GM21529 (cell line): ENCODE results near the gene GSDMA.
"Not testable (repeated sequence)": the region's sequence is repeated elsewhere in the genome, so short reads cannot be mapped to it uniquely, and the experiment has no call there.

Source experiments
- ATAC-seq: cut with Tn5 transposase; IDR thresholded peaks from one replicate; pipeline ENCODE4 v1.9.1; 2021; ENCODE audit not compliant: unreplicated experiment

The GSDMA gene

GRCh38 chr17:39929646-39930407 lies 33.0 kb upstream of the GSDMA start:
- ATAC-seq: no peak

- no peak for ATAC-seq
These were observed 28.9 kb upstream of the GSDMA start for GRCh38 chr17:39933912-39934311.

DNA sequence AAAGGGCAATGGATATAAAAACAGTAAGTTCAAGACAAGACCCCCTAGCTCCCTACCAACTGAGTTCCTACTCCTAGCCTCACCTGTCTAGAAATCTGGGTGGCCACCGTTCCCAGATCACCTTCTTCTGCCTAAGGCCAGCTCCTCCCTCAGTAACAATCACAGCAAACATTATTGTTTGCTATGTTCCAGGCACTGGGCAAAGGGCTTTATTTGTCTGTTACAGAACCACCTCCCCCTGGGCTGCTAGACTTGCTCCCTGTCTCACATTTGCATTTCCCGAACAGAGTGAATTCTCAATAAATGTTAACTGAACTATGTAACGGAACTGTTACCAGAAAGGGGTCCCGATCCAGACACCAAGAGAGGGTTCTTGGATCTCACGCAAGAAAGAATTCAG lies 28.5 kb upstream of the GSDMA start:
- ATAC-seq: no peak

DNA sequence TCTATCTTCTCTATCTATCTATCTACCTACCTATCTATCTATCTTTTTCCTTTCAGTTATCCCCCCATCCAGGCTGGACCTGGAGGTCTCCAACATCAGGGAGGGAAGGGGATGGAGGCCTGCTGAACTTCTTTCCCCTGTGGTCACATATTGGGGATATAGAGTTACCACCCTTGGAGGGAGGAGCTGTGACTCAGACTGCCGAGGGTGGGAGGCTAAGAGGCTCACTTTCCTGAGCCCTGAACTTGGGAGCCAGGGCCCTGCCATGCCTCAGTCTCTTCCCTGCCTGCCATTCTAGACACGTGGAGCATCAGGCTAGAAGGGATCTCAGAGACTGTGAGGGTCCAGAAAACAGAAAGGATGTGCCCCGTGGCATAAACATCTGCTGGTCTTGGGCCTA lies 26.9 kb upstream of the GSDMA start:
- no peak for ATAC-seq

DNA sequence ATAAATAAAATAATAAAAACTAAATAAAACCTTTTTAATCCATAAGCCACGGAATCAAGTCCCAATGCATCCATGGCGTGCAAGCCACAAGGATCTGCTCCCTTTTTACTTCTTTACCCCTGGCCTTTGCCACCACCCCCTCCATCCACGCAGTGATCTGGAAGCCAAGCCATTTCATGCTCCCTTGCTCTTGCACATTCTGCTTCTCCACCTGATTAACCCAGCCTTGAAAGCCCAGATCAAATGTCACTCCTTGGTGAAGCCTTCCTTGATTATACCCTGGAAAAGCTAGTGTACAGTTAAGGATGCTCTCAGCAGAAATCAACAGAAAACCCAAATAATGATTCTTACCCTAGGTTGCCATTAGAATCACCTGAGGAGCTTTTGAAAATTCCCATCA lies 25.4 kb upstream of the GSDMA start:
- ATAC-seq: no peak

GRCh38 chr17:39938140-39938869 lies 24.5 kb upstream of the GSDMA start:
- ATAC-seq: no peak

DNA sequence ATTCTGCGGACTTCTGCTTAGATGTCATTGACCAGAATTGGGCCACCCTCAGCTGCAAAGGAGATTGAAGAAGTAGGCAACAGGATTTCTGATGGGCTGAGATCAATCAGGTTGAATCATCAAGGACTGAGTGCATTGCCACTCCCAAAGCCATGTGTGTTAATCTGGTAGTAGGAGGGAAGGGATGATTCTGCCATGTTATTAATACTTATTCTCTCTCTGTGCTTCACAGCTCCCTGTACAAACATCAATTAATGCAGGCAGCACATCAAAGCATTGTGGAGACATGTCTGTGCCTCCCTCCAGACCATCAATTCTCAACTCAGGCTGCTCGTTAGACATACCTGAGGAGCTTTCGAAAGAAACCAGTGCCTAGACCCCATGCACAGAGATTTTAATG lies 23.7 kb upstream of the GSDMA start:
- no peak for ATAC-seq

DNA sequence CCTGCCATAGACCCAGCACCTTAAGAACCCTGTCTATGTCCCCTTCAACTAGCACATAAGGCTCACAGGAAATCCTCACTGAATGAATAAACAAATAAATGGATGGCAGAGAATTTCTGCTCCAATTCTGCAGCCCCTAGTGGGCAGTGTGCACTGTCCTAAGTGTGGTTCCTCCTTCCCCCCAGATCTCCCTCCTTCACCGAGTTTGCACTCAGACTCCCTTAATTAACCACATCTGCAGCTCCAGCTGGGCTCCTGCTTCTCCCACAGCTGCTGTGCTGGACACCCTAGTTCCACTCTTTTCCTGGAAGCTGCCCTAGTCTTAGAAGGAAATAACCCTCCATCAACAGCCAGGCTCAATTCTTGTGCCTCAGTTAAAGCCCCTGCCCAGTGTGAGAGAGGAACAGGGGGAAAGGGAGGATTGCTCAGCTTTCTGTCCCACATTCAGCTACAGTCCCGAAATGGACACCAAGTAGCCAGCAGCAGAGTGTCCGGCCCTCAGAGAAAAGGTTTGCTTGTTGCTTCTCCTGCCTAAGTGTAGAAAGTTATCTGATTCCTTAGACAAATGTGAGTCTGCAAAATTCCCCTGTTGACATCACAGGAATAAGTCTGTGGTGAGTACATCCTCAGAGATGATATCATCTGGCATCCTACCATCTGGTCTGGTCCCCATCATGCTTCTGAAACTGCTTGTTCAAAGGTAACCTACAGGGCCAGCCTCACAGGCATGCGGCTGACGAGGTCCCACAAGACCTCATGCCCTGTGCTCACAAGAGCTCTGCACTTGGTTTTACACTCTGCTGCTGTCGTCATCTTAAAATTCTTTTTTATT lies 23.0 kb upstream of the GSDMA start:
- ATAC-seq: no peak

GRCh38 chr17:39943702-39944392 lies 19.0 kb upstream of the GSDMA start:
- ATAC-seq: no peak

GRCh38 chr17:39944393-39944711 lies 18.5 kb upstream of the GSDMA start:
- ATAC-seq: no peak

DNA sequence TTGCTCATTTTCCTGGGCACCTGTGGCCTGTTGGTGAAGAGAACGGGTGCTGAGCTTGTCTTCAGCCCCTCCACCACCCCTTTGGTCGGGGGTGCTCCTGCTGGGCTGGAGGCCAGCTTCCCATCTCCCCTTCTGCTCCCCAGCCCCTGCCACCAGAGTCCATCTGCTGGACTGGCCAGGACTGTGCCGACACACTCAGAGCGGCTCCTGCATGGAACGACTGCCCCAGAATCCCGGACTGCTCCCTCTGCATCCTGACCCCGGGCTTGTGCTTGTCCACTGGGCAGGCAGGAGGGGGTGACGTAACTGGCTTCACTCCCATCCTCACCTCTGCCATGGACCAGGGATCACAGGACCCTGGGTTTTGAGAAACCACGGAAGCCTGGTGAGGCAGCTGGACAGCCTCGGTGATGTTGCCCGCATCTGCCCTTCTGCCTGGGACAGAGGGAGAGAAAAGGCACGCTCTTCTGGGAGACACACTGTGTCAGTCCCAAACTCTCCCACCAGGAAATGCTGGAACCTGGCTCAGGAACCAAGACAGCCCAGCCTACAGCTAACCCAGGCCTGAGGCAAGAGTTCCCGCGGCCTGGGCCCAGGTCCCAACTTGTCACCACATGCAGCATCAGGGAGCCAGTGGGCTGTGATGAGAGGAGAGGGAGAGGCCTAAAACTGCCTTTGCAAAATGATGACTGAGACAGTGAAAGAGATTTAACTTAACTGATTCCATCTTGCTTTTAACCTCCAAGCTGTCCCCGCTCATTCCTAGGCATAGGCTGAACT lies 16.1 kb upstream of the GSDMA start:
- ATAC-seq: no peak

GRCh38 chr17:39948489-39948828 lies 14.3 kb upstream of the GSDMA start:
- not testable (repeated sequence) for ATAC-seq

- ATAC-seq: no peak
These were observed 13.8 kb upstream of the GSDMA start for GRCh38 chr17:39949028-39949427.

DNA sequence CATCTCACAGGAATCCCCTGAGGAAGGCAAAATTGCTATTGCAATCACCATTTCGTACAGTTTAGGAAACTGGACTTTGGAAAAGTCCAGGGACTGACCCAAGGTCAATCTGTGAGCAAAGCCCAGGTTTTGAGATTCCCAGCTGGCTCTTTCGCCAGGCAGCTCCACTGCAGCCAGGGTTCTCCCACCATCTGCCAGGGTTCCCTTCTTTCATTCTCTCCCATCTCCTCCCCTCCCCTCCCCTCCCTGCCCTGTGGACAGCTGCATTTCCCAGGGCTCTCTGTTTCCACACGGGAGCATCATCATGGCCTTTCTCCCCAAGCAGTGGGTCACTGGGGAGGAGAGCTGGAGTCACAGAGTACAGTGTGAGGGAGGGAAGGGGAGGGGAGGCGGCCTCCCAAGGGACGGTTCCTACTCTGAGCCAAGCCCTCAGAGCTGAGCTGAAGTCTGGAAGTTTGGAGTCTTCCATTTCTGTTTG lies 11.9 kb upstream of the GSDMA start:
- no peak for ATAC-seq

- no peak for ATAC-seq
These were observed 10.7 kb upstream of the GSDMA start for GRCh38 chr17:39951924-39952679.

GRCh38 chr17:39952680-39953470 lies 9.9 kb upstream of the GSDMA start:
- ATAC-seq: peak; percentile 76

- no peak for ATAC-seq
These were observed 9.3 kb upstream of the GSDMA start for GRCh38 chr17:39953471-39953888.

DNA sequence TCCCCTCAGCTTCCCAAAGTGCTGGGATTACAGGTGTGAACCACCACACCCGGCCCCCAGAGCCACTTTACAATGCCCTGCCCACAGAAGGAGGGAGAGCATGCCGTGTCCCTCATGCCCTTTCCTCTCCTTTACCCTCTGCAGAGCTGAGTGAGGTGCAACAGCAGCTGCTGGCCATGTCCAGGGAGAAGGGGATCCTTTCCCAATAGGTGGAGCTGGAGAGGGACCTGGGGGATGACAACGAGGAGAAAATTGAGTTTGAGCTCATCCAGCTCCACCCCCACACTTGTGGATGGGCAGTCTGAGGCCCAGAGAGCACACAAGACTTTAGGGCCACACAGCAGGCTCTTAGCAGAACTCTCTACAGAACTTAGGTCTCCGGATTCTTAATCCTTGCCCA lies 7.9 kb upstream of the GSDMA start:
- ATAC-seq: no peak

DNA sequence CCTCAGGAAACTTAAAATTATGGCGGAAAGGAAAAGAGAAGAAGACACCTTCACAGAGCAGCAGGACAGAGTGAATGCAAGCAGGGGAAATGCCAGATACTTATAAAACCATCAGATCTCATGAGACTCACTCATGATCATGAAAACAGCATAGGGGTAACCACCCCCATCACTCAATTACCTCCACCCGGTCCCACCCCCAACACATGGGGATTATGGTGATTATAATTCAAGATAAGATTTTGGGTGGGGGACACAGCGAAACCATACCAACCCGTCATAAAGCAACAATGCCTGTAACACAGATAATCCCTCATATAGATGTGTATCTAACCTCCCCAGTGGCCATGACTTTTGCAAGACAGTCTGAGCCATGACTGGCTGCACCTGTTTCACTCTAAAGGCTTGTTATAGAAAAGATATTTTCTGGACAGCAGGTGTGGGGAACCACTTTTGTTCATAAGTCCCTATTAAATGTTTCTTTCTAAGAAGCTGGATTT lies 7.0 kb upstream of the GSDMA start:
- no peak for ATAC-seq
